H9 (cell line): ENCODE results near the gene IP6K3. TPM values are rescaled to one million over a fixed set of nuclear protein-coding genes. Genes with fewer than 3 reads are reported as not detected.

ENCODE experiments used
- DNase-seq: peaks from one replicate; pipeline ENCODE4 v3.0.0-alpha.2; 2017
- H2AFZ ChIP-seq: one replicate; pipeline ENCODE4 v1.6.1; 2013; ENCODE audit warnings: mild to moderate bottlenecking, low read length, control low read depth, moderate library complexity
- H2AK5ac ChIP-seq: 2 replicates; pipeline ENCODE4 v1.6.1; 2013; ENCODE audit warnings: low read length, control low read depth, mixed read lengths; ENCODE audit not compliant: insufficient read length
- H2BK120ac ChIP-seq: one replicate; pipeline ENCODE4 v1.6.1; 2013; ENCODE audit warnings: low read depth, mild to moderate bottlenecking, low read length, control low read depth, inconsistent platforms; ENCODE audit not compliant: poor library complexity, severe bottlenecking
- H2BK12ac ChIP-seq: 2 replicates; pipeline ENCODE4 v1.6.1; 2013; ENCODE audit warnings: low read length, control low read depth, mixed read lengths, low read depth; ENCODE audit not compliant: insufficient read length
- H2BK15ac ChIP-seq: 2 replicates; pipeline ENCODE4 v1.6.1; 2013; ENCODE audit warnings: low read depth, low read length, control low read depth
- H2BK20ac ChIP-seq: one replicate; pipeline ENCODE4 v1.6.1; 2013; ENCODE audit warnings: low read depth, mild to moderate bottlenecking, low read length, control low read depth, inconsistent platforms; ENCODE audit not compliant: poor library complexity, severe bottlenecking
- H2BK5ac ChIP-seq: 2 replicates; pipeline ENCODE4 v1.6.1; 2013; ENCODE audit warnings: low read length, control low read depth, mixed read lengths; ENCODE audit not compliant: insufficient read length
- H3K14ac ChIP-seq: 2 replicates; pipeline ENCODE4 v1.6.1; 2013; ENCODE audit warnings: low read length, control low read depth; ENCODE audit not compliant: insufficient read depth
- H3K18ac ChIP-seq: 2 replicates; pipeline ENCODE4 v1.6.1; 2013; ENCODE audit warnings: low read depth, mild to moderate bottlenecking, mixed read lengths, low read length, control low read depth; ENCODE audit not compliant: insufficient read length
- H3K23ac ChIP-seq: 2 replicates; pipeline ENCODE4 v1.6.1; 2013; ENCODE audit warnings: low read length, control low read depth, mixed read lengths, low read depth; ENCODE audit not compliant: insufficient read length
- H3K23me2 ChIP-seq: 2 replicates; pipeline ENCODE4 v1.6.1; 2013; ENCODE audit warnings: low read depth, mild to moderate bottlenecking, mixed read lengths, low read length, control low read depth; ENCODE audit not compliant: insufficient read length, poor library complexity, severe bottlenecking
- H3K27ac ChIP-seq: 2 replicates; pipeline ENCODE4 v1.5.1; 2013; ENCODE audit warnings: low read length, control low read depth, mixed read lengths, low read depth; ENCODE audit not compliant: insufficient read length
- H3K27me3 ChIP-seq: 2 replicates; pipeline ENCODE4 v1.6.1; 2013; ENCODE audit warnings: low read length, control low read depth, inconsistent platforms; ENCODE audit not compliant: insufficient read depth
- H3K4ac ChIP-seq: 2 replicates; pipeline ENCODE4 v1.6.1; 2013; ENCODE audit warnings: low read depth, mild to moderate bottlenecking, control low read depth, inconsistent platforms, low read length, moderate library complexity
- H3K4me1 ChIP-seq: 2 replicates; pipeline ENCODE4 v1.6.1; 2013; ENCODE audit warnings: low read length, control low read depth, inconsistent platforms; ENCODE audit not compliant: insufficient read depth
- H3K4me2 ChIP-seq: 2 replicates; pipeline ENCODE4 v1.6.1; 2013; ENCODE audit warnings: low read length, control low read depth, mixed read lengths; ENCODE audit not compliant: insufficient read length, insufficient read depth
- H3K56ac ChIP-seq: 2 replicates; pipeline ENCODE4 v1.6.1; 2013; ENCODE audit warnings: low read depth, mild to moderate bottlenecking, mixed read lengths, low read length, control low read depth; ENCODE audit not compliant: insufficient read length
- H3K79me1 ChIP-seq: 2 replicates; pipeline ENCODE4 v1.6.1; 2013; ENCODE audit warnings: low read depth, mild to moderate bottlenecking, moderate library complexity, low read length, control low read depth, inconsistent platforms; ENCODE audit not compliant: insufficient read depth, poor library complexity, severe bottlenecking
- H3K79me2 ChIP-seq: 2 replicates; pipeline ENCODE4 v1.6.1; 2013; ENCODE audit warnings: low read length, control low read depth, inconsistent platforms; ENCODE audit not compliant: insufficient read depth
- H3K9ac ChIP-seq: 2 replicates; pipeline ENCODE4 v1.6.1; 2013; ENCODE audit warnings: low read length, control low read depth, mixed read lengths; ENCODE audit not compliant: insufficient read length; ENCODE audit errors: extremely low read depth
- H3K9me3 ChIP-seq: one replicate; pipeline ENCODE4 v1.6.1; 2013; ENCODE audit warnings: low read depth, low read length, inconsistent platforms; ENCODE audit not compliant: control insufficient read depth
- H3T11ph ChIP-seq: one replicate; pipeline ENCODE4 v1.6.1; 2013; ENCODE audit warnings: mild to moderate bottlenecking, low read length, control low read depth, inconsistent platforms
- H4K20me1 ChIP-seq: one replicate; pipeline ENCODE4 v1.6.1; 2013; ENCODE audit not compliant: control insufficient read depth, insufficient read length, insufficient read depth
- H4K5ac ChIP-seq: 2 replicates; pipeline ENCODE4 v1.6.1; 2013; ENCODE audit warnings: low read depth, mild to moderate bottlenecking, mixed read lengths, low read length, control low read depth; ENCODE audit not compliant: insufficient read length
- H4K8ac ChIP-seq: replicated peaks from 2 replicates; pipeline ENCODE4 v1.6.1; 2013; ENCODE audit warnings: low read length, control low read depth, mixed read lengths, low read depth; ENCODE audit not compliant: insufficient read length
- H4K91ac ChIP-seq: 2 replicates; pipeline ENCODE4 v1.6.1; 2013; ENCODE audit warnings: low read depth, mild to moderate bottlenecking, moderate library complexity, mixed read lengths, low read length, control low read depth; ENCODE audit not compliant: insufficient read length
- H3K27ac Mint-ChIP-seq, 3 experiments: 2 replicates in 2 of 3; 3 replicates in 1 of 3; pipeline ENCODE4 v1.8.0; 2020 to 2021; ENCODE audit warnings: mixed read lengths in 3 of 3, mild to moderate bottlenecking in 1 of 3, moderate library complexity in 1 of 3
- H3K27me3 Mint-ChIP-seq: 2 replicates; pipeline ENCODE4 v1.8.0; 2021; ENCODE audit warnings: low read depth, mild to moderate bottlenecking, moderate library complexity, mixed read lengths
- H3K36me3 Mint-ChIP-seq, 3 experiments: 2 replicates in 2 of 3; 3 replicates in 1 of 3; pipeline ENCODE4 v1.8.0; 2020 to 2021; ENCODE audit warnings: low read depth in 3 of 3, mixed read lengths in 3 of 3; ENCODE audit not compliant: insufficient read depth in 1 of 3
- H3K4me1 Mint-ChIP-seq, 2 experiments: 2 replicates each; pipeline ENCODE4 v1.8.0; 2020; ENCODE audit warnings: mixed read lengths in 2 of 2
- H3K4me3 Mint-ChIP-seq, 2 experiments: 2 replicates in 1 of 2; 3 replicates in 1 of 2; pipeline ENCODE4 v1.8.0; 2020 to 2021; ENCODE audit warnings: mild to moderate bottlenecking in 2 of 2, mixed read lengths in 2 of 2, moderate library complexity in 1 of 2
- H3K9me3 Mint-ChIP-seq, 2 experiments: 2 replicates in 1 of 2; 3 replicates in 1 of 2; pipeline ENCODE4 v1.8.0; 2020; ENCODE audit warnings: mild to moderate bottlenecking in 2 of 2, mixed read lengths in 2 of 2, moderate library complexity in 1 of 2
- WGBS: extraction: QIAGEN DNeasy Blood & Tissue Kit; methylation state at CpG from one replicate; pipeline ENCODE4 v1.1.7; 2013; ENCODE audit warnings: missing lambda C conversion rate, low lambda C conversion rate, mixed read lengths; ENCODE audit not compliant: insufficient read length; ENCODE audit errors: extremely low coverage; 5-methylcytosine and 5-hydroxymethylcytosine counted together
- total RNA-seq: library from RNA; stranded (reverse); gene quantifications from 2 replicates; pipeline ENCODE4 v1.2.1, GENCODE V29; 2021
- TF ChIP-seq, protein P1 (sequence below): fragments of 200-600 bp; sonication (generic); conservative IDR thresholded peaks from 3 replicates; pipeline ENCODE4 v1.8.0; 2021; ENCODE audit warnings: antibody characterized with exemption, mild to moderate bottlenecking

IP6K3 gene
- total RNA-seq, 1 experiment from 2014 or later, result 0.46 TPM

DNA sequence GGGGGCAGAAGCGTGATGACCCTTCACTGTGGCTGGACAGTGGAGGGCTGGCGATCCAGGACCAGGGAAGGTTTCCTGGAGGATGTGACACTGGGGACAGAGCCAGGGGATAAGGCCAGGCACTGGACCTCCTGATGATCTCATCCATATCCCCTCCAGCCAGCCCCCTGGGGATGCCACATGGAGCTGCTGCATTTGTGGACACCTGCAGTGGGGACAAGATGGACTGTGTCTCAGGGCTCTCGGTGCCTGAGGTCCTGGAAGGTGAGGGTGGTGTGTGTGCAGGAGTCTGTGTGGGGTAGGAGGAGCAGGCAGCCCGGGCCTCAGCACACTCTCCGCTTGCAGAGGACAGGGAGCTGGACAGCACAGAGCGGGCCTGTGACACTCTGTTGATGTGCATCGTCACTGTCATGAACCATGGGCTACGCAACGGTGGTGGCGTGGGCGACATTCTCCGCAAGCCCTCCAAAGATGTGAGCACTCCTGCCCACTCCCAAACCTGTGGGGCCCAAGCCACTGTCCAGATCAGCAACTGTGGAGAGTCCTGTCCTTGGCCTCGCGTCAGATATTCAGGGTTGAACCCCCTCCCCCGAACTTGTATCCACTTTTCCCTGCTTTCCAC lies 55.1 kb downstream of the IP6K3 start:
- H3K27ac Mint-ChIP-seq, result peak overlapping the region in 1 of 3 experiments; percentile 64; a peak in 2 of 7 replicates
- DNase-seq, result no peak
- H3K14ac ChIP-seq, result no peak overlapping the region
- H3K23ac ChIP-seq, result no peak overlapping the region
- no peak overlapping the region for H3K4me3 Mint-ChIP-seq
- H3K27me3 ChIP-seq, result no peaks in the 10 kb centered on the region
- TF ChIP-seq, protein P1, sequence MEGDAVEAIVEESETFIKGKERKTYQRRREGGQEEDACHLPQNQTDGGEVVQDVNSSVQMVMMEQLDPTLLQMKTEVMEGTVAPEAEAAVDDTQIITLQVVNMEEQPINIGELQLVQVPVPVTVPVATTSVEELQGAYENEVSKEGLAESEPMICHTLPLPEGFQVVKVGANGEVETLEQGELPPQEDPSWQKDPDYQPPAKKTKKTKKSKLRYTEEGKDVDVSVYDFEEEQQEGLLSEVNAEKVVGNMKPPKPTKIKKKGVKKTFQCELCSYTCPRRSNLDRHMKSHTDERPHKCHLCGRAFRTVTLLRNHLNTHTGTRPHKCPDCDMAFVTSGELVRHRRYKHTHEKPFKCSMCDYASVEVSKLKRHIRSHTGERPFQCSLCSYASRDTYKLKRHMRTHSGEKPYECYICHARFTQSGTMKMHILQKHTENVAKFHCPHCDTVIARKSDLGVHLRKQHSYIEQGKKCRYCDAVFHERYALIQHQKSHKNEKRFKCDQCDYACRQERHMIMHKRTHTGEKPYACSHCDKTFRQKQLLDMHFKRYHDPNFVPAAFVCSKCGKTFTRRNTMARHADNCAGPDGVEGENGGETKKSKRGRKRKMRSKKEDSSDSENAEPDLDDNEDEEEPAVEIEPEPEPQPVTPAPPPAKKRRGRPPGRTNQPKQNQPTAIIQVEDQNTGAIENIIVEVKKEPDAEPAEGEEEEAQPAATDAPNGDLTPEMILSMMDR, result no peak
- H2BK15ac ChIP-seq, result no peak overlapping the region
- no peaks in the 10 kb centered on the region for H3K9me3 ChIP-seq
- H3K23me2 ChIP-seq, result no peaks in the 10 kb centered on the region
- H3K27ac ChIP-seq, result no peak overlapping the region
- WGBS, result no CpG with 5 or more reads among the region's 15 CpGs
- H3K9me3 Mint-ChIP-seq, result no peaks in the 10 kb centered on the region
- H3K4me2 ChIP-seq, result no peak overlapping the region
- H2AK5ac ChIP-seq, result no peak overlapping the region
- no peak overlapping the region for H3K9ac ChIP-seq
- H3K79me1 ChIP-seq, result no peaks in the 10 kb centered on the region
- no peak overlapping the region for H4K91ac ChIP-seq
- no peak overlapping the region for H4K5ac ChIP-seq
- no peaks in the 10 kb centered on the region for H3K79me2 ChIP-seq
- H3K4me1 ChIP-seq, result no peaks in the 10 kb centered on the region
- H3K18ac ChIP-seq, result no peak overlapping the region
- no peaks in the 10 kb centered on the region for H4K20me1 ChIP-seq
- no peak overlapping the region for H4K8ac ChIP-seq
- H3K56ac ChIP-seq, result no peak overlapping the region
- H3T11ph ChIP-seq, result no peak overlapping the region
- H2AFZ ChIP-seq, result no peak overlapping the region
- H2BK12ac ChIP-seq, result no peak overlapping the region
- H3K27me3 Mint-ChIP-seq, result no peaks in the 10 kb centered on the region
- H3K36me3 Mint-ChIP-seq, result peaks cover 36 to 90% (median 77%) of the 10 kb centered on the region in 3 experiments; a peak in 6 of 7 replicates
- no peak overlapping the region for H2BK120ac ChIP-seq
- H2BK20ac ChIP-seq, result no peak overlapping the region
- no peak overlapping the region for H2BK5ac ChIP-seq
- peaks cover 4 to 13% of the 10 kb centered on the region in 2 experiments; a peak in 3 of 4 replicates for H3K4me1 Mint-ChIP-seq
- H3K4ac ChIP-seq, result no peak overlapping the region
